HG03439 (cell line): ENCODE measurements around the gene MFAP3L.
"Not testable (repeated sequence)": the region's sequence is repeated elsewhere in the genome, so short reads cannot be mapped to it uniquely, and the experiment has no call there.

Experiments
- ATAC-seq: cut with Tn5 transposase; IDR thresholded peaks from one replicate; pipeline ENCODE4 v1.9.1; 2021; ENCODE audit warnings: mild to moderate bottlenecking, moderate library complexity; ENCODE audit not compliant: unreplicated experiment

MFAP3L gene

GRCh38 chr4:170026253-170027021 lies at the start of gene MFAP3L:
Gene MFAP3L (minus strand): TSS chr4:170026395. CDS start chr4:170005877, 20,518 bp downstream.
- peak; percentile 83 for ATAC-seq

GRCh38 chr4:170071196-170071595 lies 45.0 kb upstream of the MFAP3L start:
- no peak for ATAC-seq

GRCh38 chr4:170068438-170069128 lies 42.4 kb upstream of the MFAP3L start:
- no peak for ATAC-seq

GRCh38 chr4:170059421-170059820 lies 33.2 kb upstream of the MFAP3L start:
- ATAC-seq = no peak

- ATAC-seq = no peak
Measured at GRCh38 chr4:170058826-170059225, 32.6 kb upstream of the MFAP3L start.

- no peak for ATAC-seq
Measured at GRCh38 chr4:170057866-170058265, 31.7 kb upstream of the MFAP3L start.

GRCh38 chr4:170052919-170053318 lies 26.7 kb upstream of the MFAP3L start:
- ATAC-seq = no peak

GRCh38 chr4:170051402-170051801 lies 25.2 kb upstream of the MFAP3L start:
- no peak for ATAC-seq

- ATAC-seq = no peak
Measured at GRCh38 chr4:170049766-170050165, 23.6 kb upstream of the MFAP3L start.

GRCh38 chr4:170047771-170048354 lies 21.7 kb upstream of the MFAP3L start:
- ATAC-seq = no peak

- ATAC-seq = not testable (repeated sequence)
Measured at GRCh38 chr4:170046156-170046555, 20.0 kb upstream of the MFAP3L start.

GRCh38 chr4:170040031-170040680 lies 14.0 kb upstream of the MFAP3L start:
- ATAC-seq = no peak

- ATAC-seq = no peak
Measured at GRCh38 chr4:170038769-170039168, 12.6 kb upstream of the MFAP3L start.

GRCh38 chr4:170038232-170038631 lies 12.0 kb upstream of the MFAP3L start:
- no peak for ATAC-seq

GRCh38 chr4:170037481-170037880 lies 11.3 kb upstream of the MFAP3L start:
- ATAC-seq = no peak

GRCh38 chr4:170035845-170036244 lies 9.7 kb upstream of the MFAP3L start:
- no peak for ATAC-seq

- no peak for ATAC-seq
Measured at GRCh38 chr4:170035231-170035630, 9.0 kb upstream of the MFAP3L start.

- no peak for ATAC-seq
Measured at GRCh38 chr4:170033999-170034398, 7.8 kb upstream of the MFAP3L start.

GRCh38 chr4:170030121-170030520 lies 3.9 kb upstream of the MFAP3L start:
- ATAC-seq = no peak

- ATAC-seq = peak; percentile 78
Measured at GRCh38 chr4:170027181-170027829, 1.1 kb upstream of the MFAP3L start.
